Peyer's patch (tissue), 4 donors: ENCODE measurements around the gene NAALADL1. TPM values are rescaled to one million over a fixed set of nuclear protein-coding genes. Genes with fewer than 3 reads are reported as not detected.

Source experiments
- DNase-seq, 3 donors: peaks; one replicate each; pipeline ENCODE4 v3.0.0-alpha.2; 2017 to 2019
- H3K27ac ChIP-seq, 4 donors: fragments of 200-600 bp; sonication (generic); one replicate each; pipeline ENCODE4 v1.5.1; 2016 to 2019
- H3K27me3 ChIP-seq, 2 donors: fragments of 200-600 bp; sonication (generic); one replicate each; pipeline ENCODE4 v1.5.1; 2019
- H3K36me3 ChIP-seq, 3 donors: fragments of 200-600 bp; sonication (generic); one replicate each; pipeline ENCODE4 v1.5.1; 2016 to 2019
- H3K4me1 ChIP-seq, 4 donors: fragments of 200-600 bp; sonication (generic); one replicate each; pipeline ENCODE4 v1.5.1; 2016 to 2019
- H3K4me3 ChIP-seq, 4 donors: fragments of 200-600 bp; sonication (generic); 1 replicate in 3 of 4; 2 replicates in 1 of 4; pipeline ENCODE4 v1.5.1; 2016 to 2019; ENCODE audit warnings: mild to moderate bottlenecking in 1 of 4
- H3K9me3 ChIP-seq, 4 donors: fragments of 200-600 bp; sonication (generic); one replicate each; pipeline ENCODE4 v1.5.1; 2016 to 2019; ENCODE audit warnings: mild to moderate bottlenecking in 1 of 4
- POLR2A ChIP-seq, 2 donors: fragments of 450-650 bp; IDR thresholded peaks; one replicate each; pipeline ENCODE4 v1.5.1; 2017; ENCODE audit warnings: antibody characterized with exemption in 2 of 2, mild to moderate bottlenecking in 2 of 2, moderate library complexity in 2 of 2
- total RNA-seq, 4 donors: library from RNA; depleted of rRNA; stranded (reverse); fragments of >200 nt; gene quantifications; one replicate each; pipeline ENCODE4 v1.1.0, GENCODE V29; 2016
- TF ChIP-seq, protein P1 (sequence below), 6 experiments: fragments of 450-650 bp in 4 of 6; fragments of 200-600 bp in 2 of 6; sonication (generic) in 1 of 6; IDR thresholded peaks; one replicate each; pipeline ENCODE4 v1.5.1; 2017 to 2019; ENCODE audit warnings: antibody characterized with exemption in 6 of 6, mild to moderate bottlenecking in 3 of 6, moderate library complexity in 1 of 6

NAALADL1 gene
- total RNA-seq, 4 donors from 2014 or later: 40.4 to 1,241 (median 898) TPM

DNA sequence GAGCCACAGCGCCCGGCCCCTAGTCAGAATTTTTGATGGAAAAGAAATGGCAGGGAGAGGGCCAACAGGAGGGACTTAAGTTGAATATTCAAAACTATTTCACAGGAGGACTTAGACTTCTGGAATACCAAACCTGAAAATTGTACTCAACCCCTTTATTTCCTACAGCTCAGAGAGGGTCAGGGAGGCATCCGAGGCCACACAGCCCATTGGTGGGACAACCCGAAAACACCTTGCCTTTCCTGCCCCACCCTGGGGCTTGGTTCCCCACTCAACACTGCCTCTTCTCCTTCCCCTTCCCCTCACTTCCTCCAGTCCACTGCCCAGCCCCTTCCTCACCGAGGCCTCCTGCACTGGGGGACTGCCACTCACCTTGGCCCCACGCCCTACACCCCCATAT, 1.4 kb downstream of the NAALADL1 start:
- DNase-seq: no peak
- TF ChIP-seq POLR2A (IDR thresholded peaks at IDR 0.05): no peak
- TF ChIP-seq, protein P1, sequence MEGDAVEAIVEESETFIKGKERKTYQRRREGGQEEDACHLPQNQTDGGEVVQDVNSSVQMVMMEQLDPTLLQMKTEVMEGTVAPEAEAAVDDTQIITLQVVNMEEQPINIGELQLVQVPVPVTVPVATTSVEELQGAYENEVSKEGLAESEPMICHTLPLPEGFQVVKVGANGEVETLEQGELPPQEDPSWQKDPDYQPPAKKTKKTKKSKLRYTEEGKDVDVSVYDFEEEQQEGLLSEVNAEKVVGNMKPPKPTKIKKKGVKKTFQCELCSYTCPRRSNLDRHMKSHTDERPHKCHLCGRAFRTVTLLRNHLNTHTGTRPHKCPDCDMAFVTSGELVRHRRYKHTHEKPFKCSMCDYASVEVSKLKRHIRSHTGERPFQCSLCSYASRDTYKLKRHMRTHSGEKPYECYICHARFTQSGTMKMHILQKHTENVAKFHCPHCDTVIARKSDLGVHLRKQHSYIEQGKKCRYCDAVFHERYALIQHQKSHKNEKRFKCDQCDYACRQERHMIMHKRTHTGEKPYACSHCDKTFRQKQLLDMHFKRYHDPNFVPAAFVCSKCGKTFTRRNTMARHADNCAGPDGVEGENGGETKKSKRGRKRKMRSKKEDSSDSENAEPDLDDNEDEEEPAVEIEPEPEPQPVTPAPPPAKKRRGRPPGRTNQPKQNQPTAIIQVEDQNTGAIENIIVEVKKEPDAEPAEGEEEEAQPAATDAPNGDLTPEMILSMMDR (IDR thresholded peaks at IDR 0.05): no peak
- no peaks in the 10 kb centered on the region for H3K27me3 ChIP-seq
- H3K4me1 ChIP-seq: peaks cover 0 to 34% (median 7%) of the 10 kb centered on the region in 4 donors
- H3K36me3 ChIP-seq: peaks cover 0 to 3% (median 0%) of the 10 kb centered on the region in 3 donors
- H3K4me3 ChIP-seq: peak overlapping the region in 2 of 4 donors; percentile 56 to 58
- peak overlapping the region in 1 of 4 donors; percentile 87 for H3K27ac ChIP-seq
- H3K9me3 ChIP-seq: no peaks in the 10 kb centered on the region

DNA sequence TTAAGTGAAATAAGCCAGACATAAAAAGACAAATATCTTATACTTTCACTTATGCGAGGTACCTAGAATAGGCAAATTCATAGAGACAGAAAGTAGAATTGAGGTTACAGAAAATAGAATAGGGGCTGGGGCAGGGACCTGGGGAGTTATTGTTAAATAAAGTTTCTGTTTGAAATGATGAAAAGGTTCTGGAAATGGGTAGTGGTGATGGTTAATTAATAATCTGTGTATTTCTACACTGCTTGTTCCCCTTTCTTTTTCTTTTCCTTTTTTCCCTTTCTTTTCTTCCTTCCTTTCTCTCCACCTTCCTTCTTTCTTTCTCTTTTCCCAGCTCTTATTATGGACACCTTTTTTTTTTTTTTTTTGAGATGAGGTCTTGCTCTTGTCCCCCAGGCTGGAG, 2.8 kb downstream of the NAALADL1 start:
- no peak overlapping the region for H3K4me3 ChIP-seq
- H3K4me1 ChIP-seq: peaks cover 0 to 29% (median 7%) of the 10 kb centered on the region in 4 donors
- peaks cover 0 to 5% (median 0%) of the 10 kb centered on the region in 3 donors for H3K36me3 ChIP-seq
- H3K27ac ChIP-seq: no peak overlapping the region
- H3K27me3 ChIP-seq: no peaks in the 10 kb centered on the region
- DNase-seq: no peak
- H3K9me3 ChIP-seq: no peaks in the 10 kb centered on the region
- TF ChIP-seq, protein P1 (IDR thresholded peaks at IDR 0.05): no peak
- no peak for TF ChIP-seq POLR2A (IDR thresholded peaks at IDR 0.05)

DNA sequence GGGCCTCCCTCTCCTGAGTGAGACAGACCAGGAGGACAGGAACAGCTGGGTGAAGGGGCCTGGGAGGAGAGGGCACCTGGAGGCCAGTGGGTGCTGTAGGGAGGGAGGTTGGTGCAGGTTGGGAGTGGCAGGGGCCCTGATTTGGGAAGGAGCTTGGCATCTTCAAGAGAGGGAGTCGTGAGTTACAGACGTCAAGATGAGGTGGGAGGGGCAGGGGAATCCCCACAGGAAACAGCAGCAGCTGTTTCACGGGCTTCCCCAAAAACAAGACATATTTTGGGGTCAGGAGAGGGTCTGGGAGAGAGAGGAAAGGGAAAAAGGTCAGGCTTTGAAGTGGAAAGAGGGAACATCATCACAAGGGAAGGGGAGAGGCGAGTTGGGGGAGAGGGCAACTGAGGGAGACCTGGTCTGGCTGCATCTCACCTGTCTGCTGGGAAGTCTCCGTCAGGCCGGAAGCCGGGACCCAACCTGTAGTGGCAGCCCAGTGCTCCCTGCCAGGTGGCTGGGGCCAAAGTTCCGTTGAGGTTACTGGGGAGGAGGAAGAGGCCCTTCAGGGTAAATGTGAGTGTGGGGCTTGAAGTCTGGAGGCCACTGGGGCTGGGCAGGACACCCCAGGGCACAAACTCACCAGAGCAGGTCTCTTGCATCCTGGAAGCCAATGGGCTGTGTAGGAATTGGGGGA, 4.4 kb downstream of the NAALADL1 start:
- H3K9me3 ChIP-seq: no peaks in the 10 kb centered on the region
- H3K4me3 ChIP-seq: peak overlapping the region in 2 of 4 donors; percentile 10 to 13
- TF ChIP-seq, protein P1 (IDR thresholded peaks at IDR 0.05): no peak
- TF ChIP-seq POLR2A (IDR thresholded peaks at IDR 0.05): no peak
- DNase-seq: peak in 2 of 3 donors; percentile 48 to 65
- peaks cover 0 to 5% (median 0%) of the 10 kb centered on the region in 3 donors for H3K36me3 ChIP-seq
- H3K4me1 ChIP-seq: peaks cover 0 to 17% (median 4%) of the 10 kb centered on the region in 4 donors
- H3K27ac ChIP-seq: no peak overlapping the region
- H3K27me3 ChIP-seq: no peaks in the 10 kb centered on the region

DNA sequence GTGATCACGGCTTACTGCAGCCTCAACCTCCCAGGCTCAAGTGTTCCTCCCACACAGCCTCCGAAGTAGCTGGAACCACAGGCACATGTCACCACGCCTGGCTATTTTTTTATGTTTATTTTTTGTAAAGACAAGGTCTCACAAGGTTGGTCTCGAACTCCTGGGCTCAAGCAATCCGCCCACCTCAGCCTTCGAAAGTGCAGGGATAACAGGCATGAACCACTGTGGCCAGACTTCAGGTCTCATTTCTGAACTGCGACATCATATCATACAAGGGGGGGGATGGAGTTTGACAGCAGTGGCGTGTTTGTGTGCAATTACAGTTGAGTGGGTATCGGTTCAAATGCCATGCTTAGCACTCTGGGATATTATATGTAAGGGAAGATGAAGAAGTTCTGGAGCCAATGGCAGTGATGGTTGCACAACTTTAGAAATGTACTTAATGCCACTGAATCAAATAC, 6.9 kb downstream of the NAALADL1 start:
- TF ChIP-seq, protein P1 (IDR thresholded peaks at IDR 0.05): no peak
- no peak for TF ChIP-seq POLR2A (IDR thresholded peaks at IDR 0.05)
- Histone ChIP-seq H3K36me3 (peaks cover 0 to 5% (median 0%) of the 10 kb centered on the region in 3 donors), H3K4me3 (no peak overlapping the region), H3K27me3 (no peaks in the 10 kb centered on the region), H3K9me3 (no peaks in the 10 kb centered on the region), H3K4me1 (peaks cover 0 to 34% (median 4%) of the 10 kb centered on the region in 4 donors), H3K27ac (no peak overlapping the region)
- no peak for DNase-seq

DNA sequence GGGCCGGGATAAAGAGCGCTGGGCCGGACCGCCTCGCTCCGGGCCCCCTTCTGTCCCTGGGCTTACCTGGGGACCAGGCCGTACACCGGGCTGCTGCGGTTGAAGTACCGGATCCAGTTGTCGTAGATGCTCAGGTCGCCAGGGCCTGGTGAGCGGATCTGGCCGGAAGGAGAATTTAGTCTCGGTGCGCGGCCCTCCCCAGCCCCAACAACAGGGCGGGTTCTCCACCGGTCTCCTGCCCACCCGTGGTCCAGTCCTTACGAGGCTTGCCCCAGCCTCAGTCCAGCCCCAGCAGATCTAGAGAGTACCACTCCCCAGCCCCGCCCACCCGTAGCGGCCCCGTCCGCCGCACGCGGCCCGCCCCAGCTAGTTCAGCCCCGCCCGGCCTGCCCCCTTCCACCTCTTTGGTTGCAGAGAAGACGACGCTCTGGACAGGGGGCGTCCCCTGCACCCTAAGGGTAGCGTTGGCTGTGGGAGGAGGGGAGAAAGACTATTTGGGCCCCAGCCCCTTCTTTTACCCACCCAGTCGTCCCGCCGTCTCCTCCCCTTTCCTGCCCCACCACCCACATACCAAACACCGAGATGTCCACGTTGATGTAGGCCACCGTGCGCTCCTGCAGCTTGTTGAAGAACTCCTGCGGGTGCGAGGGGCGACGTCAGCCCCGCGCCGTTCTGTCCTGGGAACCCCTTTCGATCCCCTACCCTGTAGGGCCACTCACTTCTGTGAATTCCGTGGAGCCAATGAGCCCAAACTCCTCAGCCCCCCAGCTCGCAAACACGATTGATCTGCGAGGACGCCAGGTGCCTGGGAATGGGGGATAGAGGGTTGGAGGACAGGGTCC, 10.6 kb downstream of the NAALADL1 start:
- H3K9me3 ChIP-seq: no peaks in the 10 kb centered on the region
- H3K4me3 ChIP-seq: peak overlapping the region; percentile 44 to 55 (median 46)
- peaks cover 0 to 26% (median 0%) of the 10 kb centered on the region in 3 donors for H3K36me3 ChIP-seq
- H3K27me3 ChIP-seq: no peaks in the 10 kb centered on the region
- H3K4me1 ChIP-seq: peaks cover 0 to 41% (median 0%) of the 10 kb centered on the region in 4 donors
- H3K27ac ChIP-seq: peak overlapping the region; percentile 36 to 69 (median 62)
- DNase-seq: peak; percentile 48 to 63 (median 55)
- no peak for TF ChIP-seq POLR2A (IDR thresholded peaks at IDR 0.05)
- TF ChIP-seq, protein P1 (IDR thresholded peaks at IDR 0.05): no peak
